Measurements from ENCODE around the gene RANBP9.

GRCh38 chr6:13684855-13685254, 26.8 kb downstream of the RANBP9 start:
- no peak for TF ChIP-seq CTCF (IDR thresholded peaks at IDR 0.05 in 4 of 5, conservative IDR thresholded peaks at IDR 0.05 in 1 of 5)
- TF ChIP-seq POLR2A (IDR thresholded peaks at IDR 0.05), result no peak

Measured in gastrocnemius medialis (tissue), 4 donors.